HEK293 (cell line): Measurements from ENCODE around the gene SLC35E3.

Experiments used
- AEBP2 ChIP-seq: fragments of 450-650 bp; formaldehyde crosslinking; IDR thresholded peaks from 2 replicates; pipeline ENCODE4 v1.5.1; 2016; ENCODE audit warnings: missing biosample characterization, missing genetic modification characterization, borderline replicate concordance
- GFI1B ChIP-seq: fragments of 450-650 bp; formaldehyde crosslinking; IDR thresholded peaks from 2 replicates; pipeline ENCODE4 v1.5.1; 2016; ENCODE audit warnings: missing biosample characterization, missing genetic modification characterization
- PATZ1 ChIP-seq: fragments of 450-650 bp; formaldehyde crosslinking; IDR thresholded peaks from 2 replicates; pipeline ENCODE4 v1.5.1; 2016; ENCODE audit warnings: missing biosample characterization, missing genetic modification characterization
- TCF7L2 ChIP-seq: IDR thresholded peaks from 2 replicates; pipeline ENCODE4 v1.6.1; 2011; ENCODE audit warnings: low read depth, mild to moderate bottlenecking, inconsistent platforms, low read length, moderate library complexity, borderline replicate concordance
- YY1 ChIP-seq: fragments of 450-650 bp; formaldehyde crosslinking; IDR thresholded peaks from 2 replicates; pipeline ENCODE4 v1.5.1; 2018; ENCODE audit warnings: missing biosample characterization, missing genetic modification characterization
- ZBTB1 ChIP-seq: fragments of 450-650 bp; formaldehyde crosslinking; IDR thresholded peaks from 2 replicates; pipeline ENCODE4 v1.5.1; 2016; ENCODE audit warnings: missing biosample characterization, missing genetic modification characterization
- ZBTB17 ChIP-seq: fragments of 450-650 bp; formaldehyde crosslinking; IDR thresholded peaks from 2 replicates; pipeline ENCODE4 v1.5.1; 2016; ENCODE audit warnings: missing biosample characterization, missing genetic modification characterization
- ZBTB20 ChIP-seq: fragments of 450-650 bp; formaldehyde crosslinking; IDR thresholded peaks from 2 replicates; pipeline ENCODE4 v1.5.1; 2016; ENCODE audit warnings: missing biosample characterization, missing genetic modification characterization
- ZBTB21 ChIP-seq: fragments of 450-650 bp; formaldehyde crosslinking; IDR thresholded peaks from 2 replicates; pipeline ENCODE4 v1.5.1; 2017; ENCODE audit warnings: missing biosample characterization, missing genetic modification characterization
- ZBTB44 ChIP-seq: fragments of 450-650 bp; IDR thresholded peaks from 2 replicates; pipeline ENCODE4 v1.5.1; 2018; ENCODE audit warnings: missing biosample characterization, mild to moderate bottlenecking, missing genetic modification characterization
- ZBTB48 ChIP-seq: fragments of 450-650 bp; formaldehyde crosslinking; IDR thresholded peaks from 2 replicates; pipeline ENCODE4 v1.5.1; 2016; ENCODE audit warnings: missing biosample characterization, missing genetic modification characterization
- ZBTB49 ChIP-seq: fragments of 450-650 bp; formaldehyde crosslinking; IDR thresholded peaks from 2 replicates; pipeline ENCODE4 v1.5.1; 2016; ENCODE audit warnings: missing biosample characterization, missing genetic modification characterization, low read depth
- ZBTB7A ChIP-seq: fragments of 450-650 bp; formaldehyde crosslinking; IDR thresholded peaks from 2 replicates; pipeline ENCODE4 v1.5.1; 2016; ENCODE audit warnings: low read depth, missing biosample characterization, missing genetic modification characterization
- ZIC2 ChIP-seq: fragments of 450-650 bp; formaldehyde crosslinking; IDR thresholded peaks from 2 replicates; pipeline ENCODE4 v1.5.1; 2016; ENCODE audit warnings: missing biosample characterization, missing genetic modification characterization
- ZNF16 ChIP-seq: fragments of 450-650 bp; formaldehyde crosslinking; IDR thresholded peaks from 2 replicates; pipeline ENCODE4 v1.5.1; 2016; ENCODE audit warnings: low read depth, missing biosample characterization, missing genetic modification characterization
- ZNF184 ChIP-seq: fragments of 450-650 bp; IDR thresholded peaks from 2 replicates; pipeline ENCODE4 v1.5.1; 2018; ENCODE audit warnings: missing biosample characterization, mild to moderate bottlenecking, missing genetic modification characterization
- ZNF2 ChIP-seq: fragments of 450-650 bp; formaldehyde crosslinking; IDR thresholded peaks from 2 replicates; pipeline ENCODE4 v1.5.1; 2016; ENCODE audit warnings: missing biosample characterization, missing genetic modification characterization
- ZNF221 ChIP-seq: fragments of 450-650 bp; formaldehyde crosslinking; IDR thresholded peaks from 2 replicates; pipeline ENCODE4 v1.5.1; 2017; ENCODE audit warnings: missing biosample characterization, missing genetic modification characterization, borderline replicate concordance
- ZNF239 ChIP-seq: fragments of 450-650 bp; formaldehyde crosslinking; IDR thresholded peaks from 2 replicates; pipeline ENCODE4 v1.5.1; 2016; ENCODE audit warnings: missing biosample characterization, missing genetic modification characterization
- ZNF280D ChIP-seq: fragments of 450-650 bp; formaldehyde crosslinking; IDR thresholded peaks from 2 replicates; pipeline ENCODE4 v1.5.1; 2016; ENCODE audit warnings: missing biosample characterization, missing genetic modification characterization
- ZNF324 ChIP-seq: fragments of 450-650 bp; formaldehyde crosslinking; IDR thresholded peaks from 2 replicates; pipeline ENCODE4 v1.5.1; 2016; ENCODE audit warnings: missing biosample characterization, missing genetic modification characterization
- ZNF394 ChIP-seq: fragments of 450-650 bp; formaldehyde crosslinking; IDR thresholded peaks from 2 replicates; pipeline ENCODE4 v1.5.1; 2016; ENCODE audit warnings: missing biosample characterization, missing genetic modification characterization, mild to moderate bottlenecking, moderate library complexity, borderline replicate concordance
- ZNF488 ChIP-seq: fragments of 450-650 bp; formaldehyde crosslinking; IDR thresholded peaks from 2 replicates; pipeline ENCODE4 v1.5.1; 2016; ENCODE audit warnings: missing biosample characterization, missing genetic modification characterization
- ZNF501 ChIP-seq: fragments of 450-650 bp; formaldehyde crosslinking; IDR thresholded peaks from 2 replicates; pipeline ENCODE4 v1.5.1; 2016; ENCODE audit warnings: missing biosample characterization, missing genetic modification characterization
- ZNF529 ChIP-seq: fragments of 450-650 bp; formaldehyde crosslinking; IDR thresholded peaks from 2 replicates; pipeline ENCODE4 v1.5.1; 2017; ENCODE audit warnings: missing genetic modification characterization, missing biosample characterization; ENCODE audit not compliant: insufficient replicate concordance
- ZNF544 ChIP-seq: fragments of 450-650 bp; formaldehyde crosslinking; IDR thresholded peaks from 2 replicates; pipeline ENCODE4 v1.5.0; 2017; ENCODE audit warnings: missing biosample characterization, missing genetic modification characterization
- ZNF548 ChIP-seq: fragments of 450-650 bp; formaldehyde crosslinking; IDR thresholded peaks from 2 replicates; pipeline ENCODE4 v1.5.1; 2016; ENCODE audit warnings: missing biosample characterization, missing genetic modification characterization
- ZNF791 ChIP-seq: fragments of 450-650 bp; formaldehyde crosslinking; IDR thresholded peaks from 2 replicates; pipeline ENCODE4 v1.5.1; 2016; ENCODE audit warnings: missing biosample characterization, missing genetic modification characterization
- ZNF830 ChIP-seq: fragments of 450-650 bp; IDR thresholded peaks from 2 replicates; pipeline ENCODE4 v1.5.0; 2018; ENCODE audit warnings: missing biosample characterization, missing genetic modification characterization, low read depth, mild to moderate bottlenecking, moderate library complexity
- ZSCAN30 ChIP-seq: fragments of 450-650 bp; IDR thresholded peaks from 2 replicates; pipeline ENCODE4 v1.5.1; 2018; ENCODE audit warnings: missing biosample characterization, mild to moderate bottlenecking, missing genetic modification characterization, moderate library complexity

Gene SLC35E3

GRCh38 chr12:68746572-68747180, 700 bp downstream of the SLC35E3 start (continued):
- TF ChIP-seq AEBP2 (tag by site-specific recombination): no peak
- no peak for TF ChIP-seq TCF7L2
- TF ChIP-seq ZBTB1 (tag by site-specific recombination): no peak
- peak; percentile 30; the same call in 1 of the 2 replicates for TF ChIP-seq ZBTB17 (tag by site-specific recombination)
- no peak for TF ChIP-seq ZNF548
- TF ChIP-seq ZNF830 (tag by site-specific recombination): no peak
- no peak for TF ChIP-seq ZNF239 (tag by site-specific recombination)
- TF ChIP-seq ZNF488 (tag by site-specific recombination): no peak
- no peak for TF ChIP-seq ZSCAN30 (tag by site-specific recombination)
- TF ChIP-seq ZNF501 (tag by site-specific recombination): no peak
- no peak for TF ChIP-seq GFI1B (tag by site-specific recombination)
- TF ChIP-seq PATZ1 (tag by site-specific recombination): peak; percentile 45; the same call in 1 of the 2 replicates
- peak; percentile 66 for TF ChIP-seq ZBTB20
- no peak for TF ChIP-seq ZBTB48 (tag by site-specific recombination)
- TF ChIP-seq ZNF394: peak; percentile 91
- no peak for TF ChIP-seq ZNF324 (tag by site-specific recombination)
- TF ChIP-seq ZBTB21 (tag by site-specific recombination): no peak
- TF ChIP-seq ZNF544 (tag by site-specific recombination): no peak
- TF ChIP-seq ZNF2 (tag by site-specific recombination): no peak
- no peak for TF ChIP-seq ZBTB7A (tag by site-specific recombination)
- no peak for TF ChIP-seq ZNF184 (tag by site-specific recombination)
- TF ChIP-seq ZNF791 (tag by site-specific recombination): no peak
- no peak for TF ChIP-seq ZBTB49 (tag by site-specific recombination)
- TF ChIP-seq ZNF16 (tag by site-specific recombination): no peak
- no peak for TF ChIP-seq ZNF280D (tag by site-specific recombination)
- TF ChIP-seq YY1 (tag by site-specific recombination): peak; percentile 62; the same call in 1 of the 2 replicates
- TF ChIP-seq ZIC2 (tag by site-specific recombination): no peak
- TF ChIP-seq ZBTB44 (tag by site-specific recombination): no peak
- no peak for TF ChIP-seq ZNF529 (tag by site-specific recombination)
- TF ChIP-seq ZNF221 (tag by site-specific recombination): no peak
